Chondrocyte (in vitro differentiated cells): ENCODE results near the gene ALDH16A1. TPM values are rescaled to one million over a fixed set of nuclear protein-coding genes. Genes with fewer than 3 reads are reported as not detected.

ENCODE experiments used
- DNase-seq: peaks from one replicate; pipeline ENCODE4 v3.0.0; 2021; ENCODE audit warnings: mixed read lengths, low spot score
- H3K27ac Mint-ChIP-seq: one replicate; pipeline ENCODE4 v1.8.0; 2021; ENCODE audit warnings: mild to moderate bottlenecking, moderate library complexity, mixed read lengths; ENCODE audit not compliant: unreplicated experiment
- H3K27me3 Mint-ChIP-seq: 2 replicates; pipeline ENCODE4 v1.8.0; 2021; ENCODE audit warnings: low read depth, mixed read lengths
- H3K36me3 Mint-ChIP-seq: 2 replicates; pipeline ENCODE4 v1.8.0; 2021; ENCODE audit warnings: low read depth, mixed read lengths
- H3K4me1 Mint-ChIP-seq: 2 replicates; pipeline ENCODE4 v1.8.0; 2021; ENCODE audit warnings: low read depth, mild to moderate bottlenecking, mixed read lengths
- H3K4me3 Mint-ChIP-seq: one replicate; pipeline ENCODE4 v1.8.0; 2021; ENCODE audit warnings: mild to moderate bottlenecking, moderate library complexity, mixed read lengths; ENCODE audit not compliant: unreplicated experiment
- H3K9me3 Mint-ChIP-seq: 2 replicates; pipeline ENCODE4 v1.8.0; 2021; ENCODE audit warnings: low read depth, mixed read lengths
- total RNA-seq: library from RNA; stranded (reverse); gene quantifications from 3 replicates; pipeline ENCODE4 v1.2.1, GENCODE V29; 2021
- TF ChIP-seq, protein P1 (sequence below): fragments of 200-600 bp; sonication (generic); IDR thresholded peaks from 2 replicates; pipeline ENCODE4 v1.5.0; 2021; ENCODE audit warnings: antibody characterized with exemption, mild to moderate bottlenecking, moderate library complexity

The ALDH16A1 gene
- total RNA-seq, 1 donor from 2014 or later = 23.2 TPM

DNA sequence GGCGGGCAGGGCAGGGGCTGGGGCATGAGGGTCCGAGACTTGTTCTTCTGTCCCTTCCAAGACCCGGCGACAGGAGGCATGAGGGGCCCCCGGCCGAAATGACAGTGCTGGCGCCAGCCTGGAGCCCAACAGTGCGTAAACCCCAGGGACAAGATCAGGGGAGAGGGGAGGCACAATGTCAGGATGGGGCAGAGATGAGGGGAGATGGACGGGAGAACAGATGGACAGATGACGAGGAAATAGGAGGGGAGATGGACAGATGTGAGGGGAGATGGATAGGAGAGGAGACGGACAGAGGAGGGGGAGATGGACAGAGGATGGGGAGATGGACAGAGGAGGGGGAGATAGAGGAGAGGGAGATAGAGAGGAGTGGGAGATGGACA, 21.5 kb downstream of the ALDH16A1 start:
- Mint-ChIP-seq H3K4me1 (peaks cover 9% of the 10 kb centered on the region), H3K27ac (peak overlapping the region; percentile 12), H3K36me3 (no peaks in the 10 kb centered on the region), H3K27me3 (peaks cover 2% of the 10 kb centered on the region), H3K9me3 (no peaks in the 10 kb centered on the region), H3K4me3 (peak overlapping the region; percentile 70)
- DNase-seq = no peak
- TF ChIP-seq, protein P1, sequence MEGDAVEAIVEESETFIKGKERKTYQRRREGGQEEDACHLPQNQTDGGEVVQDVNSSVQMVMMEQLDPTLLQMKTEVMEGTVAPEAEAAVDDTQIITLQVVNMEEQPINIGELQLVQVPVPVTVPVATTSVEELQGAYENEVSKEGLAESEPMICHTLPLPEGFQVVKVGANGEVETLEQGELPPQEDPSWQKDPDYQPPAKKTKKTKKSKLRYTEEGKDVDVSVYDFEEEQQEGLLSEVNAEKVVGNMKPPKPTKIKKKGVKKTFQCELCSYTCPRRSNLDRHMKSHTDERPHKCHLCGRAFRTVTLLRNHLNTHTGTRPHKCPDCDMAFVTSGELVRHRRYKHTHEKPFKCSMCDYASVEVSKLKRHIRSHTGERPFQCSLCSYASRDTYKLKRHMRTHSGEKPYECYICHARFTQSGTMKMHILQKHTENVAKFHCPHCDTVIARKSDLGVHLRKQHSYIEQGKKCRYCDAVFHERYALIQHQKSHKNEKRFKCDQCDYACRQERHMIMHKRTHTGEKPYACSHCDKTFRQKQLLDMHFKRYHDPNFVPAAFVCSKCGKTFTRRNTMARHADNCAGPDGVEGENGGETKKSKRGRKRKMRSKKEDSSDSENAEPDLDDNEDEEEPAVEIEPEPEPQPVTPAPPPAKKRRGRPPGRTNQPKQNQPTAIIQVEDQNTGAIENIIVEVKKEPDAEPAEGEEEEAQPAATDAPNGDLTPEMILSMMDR = no peak

DNA sequence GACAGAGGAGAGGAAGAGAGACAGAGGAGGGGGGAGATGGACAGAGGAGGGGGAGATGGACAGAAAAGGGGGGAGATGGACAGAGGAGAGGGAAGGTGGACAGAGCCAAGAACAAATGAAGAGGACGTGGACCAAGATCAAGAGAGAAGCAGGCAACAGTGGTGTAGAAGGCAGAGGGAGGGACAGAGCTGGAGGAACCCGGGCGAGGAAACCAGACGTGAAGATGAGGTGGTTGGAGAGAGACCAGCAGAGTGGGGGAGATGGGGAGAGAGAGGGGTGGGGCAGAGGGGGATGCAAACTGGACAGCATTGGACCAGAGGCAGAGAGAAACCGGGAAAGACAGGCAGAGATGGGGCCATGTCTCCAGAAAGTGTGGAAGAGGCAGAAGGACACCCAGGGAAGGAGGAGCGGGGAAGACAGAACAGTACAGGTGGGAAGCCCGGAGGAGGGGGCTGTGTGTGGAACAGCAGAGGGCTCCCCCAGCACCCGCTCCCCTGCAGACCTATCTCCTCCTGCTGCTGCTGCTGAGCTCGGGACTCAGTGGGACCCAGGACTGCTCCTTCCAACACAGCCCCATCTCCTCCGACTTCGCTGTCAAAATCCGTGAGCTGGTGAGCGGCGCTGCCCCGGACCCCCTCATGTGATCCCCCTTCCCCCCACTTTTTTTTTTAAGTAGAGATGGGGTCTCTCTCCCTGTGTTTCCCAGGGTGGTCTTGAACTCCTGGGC, 22.3 kb downstream of the ALDH16A1 start:
- H3K36me3 Mint-ChIP-seq = no peaks in the 10 kb centered on the region

DNA sequence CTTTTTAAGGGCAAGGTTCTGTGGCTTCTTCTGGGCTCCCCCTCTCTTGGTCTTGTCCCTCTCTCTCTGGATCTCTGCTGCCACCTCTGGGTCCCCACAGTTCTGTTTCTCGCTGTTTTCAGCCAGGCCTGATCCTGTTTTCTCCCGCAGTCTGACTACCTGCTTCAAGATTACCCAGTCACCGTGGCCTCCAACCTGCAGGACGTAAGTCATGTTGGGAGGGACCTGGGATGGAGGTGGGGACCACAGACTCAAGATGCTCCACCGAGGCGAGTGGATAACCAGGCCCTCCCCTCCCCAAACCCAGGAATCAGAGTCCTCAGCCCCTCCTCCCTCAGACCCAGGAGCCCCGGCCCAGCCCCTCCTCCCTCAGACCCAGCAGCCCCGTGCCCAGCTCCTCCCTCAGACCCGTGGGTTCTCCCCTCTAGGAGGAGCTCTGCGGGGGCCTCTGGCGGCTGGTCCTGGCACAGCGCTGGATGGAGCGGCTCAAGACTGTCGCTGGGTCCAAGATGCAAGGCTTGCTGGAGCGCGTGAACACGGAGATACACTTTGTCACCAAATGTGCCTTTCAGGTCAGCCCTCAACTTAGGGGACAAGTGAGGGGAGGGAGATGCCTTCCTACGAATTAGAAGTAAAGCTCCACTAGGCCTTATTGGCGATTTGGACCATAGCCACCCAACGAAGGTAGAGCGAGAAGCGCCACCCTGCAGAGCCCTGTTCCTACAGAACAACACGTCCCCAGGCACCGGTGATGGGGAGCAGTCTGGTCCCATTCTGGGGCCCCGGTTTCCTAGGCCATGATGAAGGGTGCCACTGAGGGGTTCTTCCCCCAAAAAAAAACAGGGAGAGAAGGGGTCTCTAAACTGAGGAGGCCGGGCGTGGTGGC, 23.2 kb downstream of the ALDH16A1 start:
- Mint-ChIP-seq H3K4me3 (no peak overlapping the region), H3K27me3 (peaks cover 2% of the 10 kb centered on the region), H3K4me1 (peaks cover 9% of the 10 kb centered on the region), H3K36me3 (no peaks in the 10 kb centered on the region), H3K9me3 (no peaks in the 10 kb centered on the region), H3K27ac (peak overlapping the region; percentile 12)
- DNase-seq = no peak
- TF ChIP-seq, protein P1 = peak; percentile 75

More for the DNA sequence above, 22.3 kb downstream of the ALDH16A1 start:
- TF ChIP-seq, protein P1 = no peak
- DNase-seq = no peak
- Mint-ChIP-seq H3K4me3 (no peak overlapping the region), H3K9me3 (no peaks in the 10 kb centered on the region), H3K27me3 (peaks cover 2% of the 10 kb centered on the region), H3K27ac (no peak overlapping the region), H3K4me1 (peaks cover 9% of the 10 kb centered on the region)

DNA sequence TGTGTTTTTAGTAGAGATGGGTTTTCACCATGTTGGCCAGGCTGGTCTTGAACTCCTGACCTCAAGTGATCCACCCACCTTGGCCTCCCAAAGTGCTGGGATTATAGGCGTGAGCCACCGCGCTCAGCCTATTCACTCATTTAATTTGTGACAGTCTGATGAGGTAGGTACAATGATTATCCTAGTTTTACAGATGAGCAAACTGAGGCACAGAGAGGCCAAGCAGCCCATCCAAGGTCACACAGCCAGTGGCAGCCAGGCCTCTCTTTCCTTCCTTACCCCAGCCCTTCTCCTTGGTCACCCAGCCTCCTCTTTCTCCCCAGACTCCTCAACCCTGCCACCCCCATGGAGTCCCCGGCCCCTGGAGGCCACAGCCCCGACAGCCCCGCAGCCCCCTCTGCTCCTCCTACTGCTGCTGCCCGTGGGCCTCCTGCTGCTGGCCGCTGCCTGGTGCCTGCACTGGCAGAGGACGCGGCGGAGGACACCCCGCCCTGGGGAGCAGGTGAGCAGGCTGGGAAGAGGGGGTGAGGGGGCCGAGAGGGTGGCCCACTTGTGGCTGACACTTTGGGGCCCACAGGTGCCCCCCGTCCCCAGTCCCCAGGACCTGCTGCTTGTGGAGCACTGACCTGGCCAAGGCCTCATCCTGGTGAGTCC, 27.1 kb downstream of the ALDH16A1 start:
- TF ChIP-seq, protein P1 = no peak
- no peak for DNase-seq
- H3K9me3 Mint-ChIP-seq = no peaks in the 10 kb centered on the region
- H3K36me3 Mint-ChIP-seq = no peaks in the 10 kb centered on the region
- no peaks in the 10 kb centered on the region for H3K27me3 Mint-ChIP-seq
- H3K4me1 Mint-ChIP-seq = peaks cover 6% of the 10 kb centered on the region
- H3K27ac Mint-ChIP-seq = no peak overlapping the region
- H3K4me3 Mint-ChIP-seq = no peak overlapping the region
